HepG2 (cell line): ENCODE results near the gene SRD5A2. TPM values are rescaled to one million over a fixed set of nuclear protein-coding genes. Genes with fewer than 3 reads are reported as not detected.

ENCODE experiments used
- ATAC-seq: fragments of 200-7000 bp; cut with Tn5 transposase; 3 replicates; pipeline ENCODE4 v1.9.1; 2020; ENCODE audit warnings: mild to moderate bottlenecking, moderate library complexity
- BruUV-seq: library from RNA; stranded (reverse); fragments of 400-500 nt; replicated peaks from 2 replicates; lab custom pipeline; 2021; lab: Mats Ljungman, UMichigan
- CTCF ChIA-PET: fragments of 300-600 bp; formaldehyde crosslinking; extraction: SDS; loops from one replicate; lab custom pipeline; 2021; ENCODE audit warnings: low total read pairs, inconsistent platforms, low intra/inter-chr PET ratio; lab: Yijun Ruan, JAX
- POLR2A ChIA-PET: fragments of 350-600 bp; sonication (Branson Sonifier 250); formaldehyde crosslinking; loops from one replicate; lab custom pipeline; 2020; ENCODE audit warnings: antibody characterized with exemption, inconsistent platforms; lab: Yijun Ruan, JAX
- DNase-seq: peaks from one replicate; pipeline ENCODE4 v3.0.0-alpha.2; 2015; ENCODE audit warnings: low spot score
- FAIRE-seq: peaks from 3 replicates; lab custom pipeline; 2011; peaks lifted over from hg19 to GRCh38; lab: Jason Lieb, UNC
- H2AFZ ChIP-seq: one replicate; pipeline ENCODE4 v1.6.1; 2011; ENCODE audit warnings: low read length, inconsistent platforms
- H3K27ac ChIP-seq: fragments of 300-600 bp; 3 replicates; pipeline ENCODE4 v1.8.0; 2011; ENCODE audit warnings: mixed run types, mild to moderate bottlenecking, mixed read lengths, low read length, inconsistent platforms; ENCODE audit not compliant: insufficient read depth; ENCODE audit errors: extremely low read length
- H3K27me3 ChIP-seq, 2 experiments: fragments of 200-600 bp in 1 of 2; 2 replicates in 1 of 2; 3 replicates in 1 of 2; pipeline versions ENCODE4 v1.6.0 to v1.8.0; 2011; ENCODE audit warnings: low read length in 2 of 2, mild to moderate bottlenecking in 2 of 2, moderate library complexity in 2 of 2, inconsistent platforms in 1 of 2; ENCODE audit not compliant: insufficient read depth in 2 of 2, control insufficient read depth in 1 of 2
- H3K36me3 ChIP-seq, 2 experiments: fragments of 200-600 bp in 1 of 2; replicated peaks in 1 of 2; 2 replicates in 1 of 2; 3 replicates in 1 of 2; pipeline versions ENCODE4 v1.5.1 to v1.8.0; 2011; ENCODE audit warnings: low read length in 2 of 2, inconsistent platforms in 1 of 2; ENCODE audit not compliant: insufficient read depth in 2 of 2, control insufficient read depth in 1 of 2
- H3K4me1 ChIP-seq: 2 replicates; pipeline ENCODE4 v1.5.1; 2012; ENCODE audit warnings: low read length, inconsistent platforms; ENCODE audit not compliant: insufficient read depth
- H3K4me2 ChIP-seq: 2 replicates; pipeline ENCODE4 v1.6.0; 2011; ENCODE audit warnings: low read depth, low read length, inconsistent platforms
- H3K4me3 ChIP-seq, 3 experiments: fragments of 200-600 bp in 1 of 3; sonication (generic), shearing (Covaris generic) in 1 of 3; replicated peaks in 1 of 3; 2 replicates each; pipeline ENCODE4 v1.5.1; 2011 to 2016; ENCODE audit warnings: low read length in 3 of 3, inconsistent platforms in 2 of 3, low read depth in 2 of 3, mild to moderate bottlenecking in 2 of 3, control low read depth in 1 of 3, mixed read lengths in 1 of 3; ENCODE audit not compliant: insufficient read depth in 1 of 3
- H3K79me2 ChIP-seq: one replicate; pipeline ENCODE4 v1.6.1; 2011; ENCODE audit warnings: low read length, inconsistent platforms; ENCODE audit not compliant: insufficient read depth
- H3K9ac ChIP-seq: 2 replicates; pipeline ENCODE4 v1.6.0; 2011; ENCODE audit warnings: mild to moderate bottlenecking, low read depth, low read length, inconsistent platforms; ENCODE audit not compliant: insufficient read depth
- H3K9me3 ChIP-seq: 2 replicates; pipeline ENCODE4 v1.5.1; 2012; ENCODE audit warnings: mild to moderate bottlenecking, low read length
- H4K20me1 ChIP-seq: 2 replicates; pipeline ENCODE4 v1.6.0; 2011; ENCODE audit warnings: inconsistent platforms, mild to moderate bottlenecking, low read length, moderate library complexity; ENCODE audit not compliant: insufficient read depth
- CBX1 ChIP-seq: IDR thresholded peaks from one replicate; pipeline ENCODE4 v1.6.1; 2016; ENCODE audit warnings: antibody characterized with exemption, low read depth
- GATA4 ChIP-seq: sonication (generic); IDR thresholded peaks from 2 replicates; pipeline ENCODE4 v1.6.1; 2016; ENCODE audit warnings: antibody characterized with exemption, low read depth, borderline replicate concordance
- NAIF1 ChIP-seq: sonication (generic); formaldehyde crosslinking; IDR thresholded peaks from 2 replicates; pipeline ENCODE4 v1.5.0; 2020; ENCODE audit warnings: mild to moderate bottlenecking, missing genetic modification reagents, borderline replicate concordance
- PLRG1 ChIP-seq: fragments of 450-650 bp; conservative IDR thresholded peaks from 2 replicates; pipeline ENCODE4 v1.6.1; 2016
- SMC3 ChIP-seq: IDR thresholded peaks from 2 replicates; pipeline ENCODE4 v1.6.1; 2011; ENCODE audit warnings: low read length, improper control_type of control experiment
- STAG1 ChIP-seq: sonication (generic); formaldehyde crosslinking; IDR thresholded peaks from 2 replicates; pipeline ENCODE4 v1.4.0; 2020; ENCODE audit warnings: missing genetic modification reagents
- ZNF549 ChIP-seq: sonication (generic); formaldehyde crosslinking; IDR thresholded peaks from 2 replicates; pipeline ENCODE4 v1.5.0; 2020; ENCODE audit warnings: missing genetic modification reagents
- ZSCAN31 ChIP-seq: sonication (generic); formaldehyde crosslinking; IDR thresholded peaks from 2 replicates; pipeline ENCODE4 v1.5.0; 2020; ENCODE audit warnings: low read depth, mild to moderate bottlenecking, missing genetic modification reagents
- WGBS: methylation state at CpG from one replicate; pipeline ENCODE4 v1.1.6; 2017; ENCODE audit warnings: low lambda C conversion rate; 5-methylcytosine and 5-hydroxymethylcytosine counted together
- in situ Hi-C: cut with HindIII; loops from 2 replicates; pipeline ENCODE4 v1.10.0; 2017; ENCODE audit warnings: low pct_unique_long_range_greater_than_20kb; ENCODE audit not compliant: extremely low pct_ligation_motif_present
- intact Hi-C: fragments of 100-400 bp; cut with micrococcal nuclease; formaldehyde crosslinking; loops from one replicate; pipeline ENCODE4 v1.10.0; 2022; ENCODE audit not compliant: unreplicated experiment
- polyA plus RNA-seq, 8 experiments: library from polyadenylated mRNA; depleted of rRNA in 3 of 8; stranded (reverse) in 7 of 8; unstranded in 1 of 8; fragments of >200 nt; fragmentation: Illumina TruSeq in 4 of 8; extraction: Trizol in 4 of 8; gene quantifications; 2 replicates each; pipeline versions ENCODE4 v1.2.1 to v1.2.3, GENCODE V29; 2011 to 2016; ENCODE audit warnings: low read depth in 4 of 8, missing spikeins in 1 of 8, mixed read lengths in 1 of 8; ENCODE audit not compliant: insufficient read depth in 1 of 8
- total RNA-seq, 5 experiments: library from RNA; depleted of rRNA; stranded (reverse); fragments of >200 nt; fragmentation: Illumina TruSeq; extraction: Trizol; gene quantifications; 2 replicates each; pipeline ENCODE4 v1.2.3, GENCODE V29; 2016; ENCODE audit warnings: low read depth in 1 of 5
- TF ChIP-seq, protein P1 (sequence below): sonication (generic); formaldehyde crosslinking; IDR thresholded peaks from 2 replicates; pipeline ENCODE4 v1.5.0; 2020; ENCODE audit warnings: missing genetic modification reagents
- TF ChIP-seq, protein P2 (sequence below): sonication (generic); formaldehyde crosslinking; IDR thresholded peaks from 2 replicates; pipeline ENCODE4 v1.8.1; 2022; ENCODE audit warnings: low read depth, mild to moderate bottlenecking, missing genetic modification reagents
- TF ChIP-seq, protein P3 (sequence below): sonication (generic); formaldehyde crosslinking; IDR thresholded peaks from 2 replicates; pipeline ENCODE4 v1.4.0; 2020; ENCODE audit warnings: missing genetic modification reagents
- TF ChIP-seq, protein P4 (sequence below): sonication (generic); formaldehyde crosslinking; IDR thresholded peaks from 2 replicates; pipeline ENCODE4 v1.5.0; 2020; ENCODE audit warnings: mild to moderate bottlenecking, missing genetic modification reagents, moderate library complexity
- TF ChIP-seq, protein P5 (sequence below): sonication (generic); formaldehyde crosslinking; IDR thresholded peaks from 2 replicates; pipeline ENCODE4 v1.5.1; 2020; ENCODE audit warnings: mild to moderate bottlenecking, moderate library complexity, missing genetic modification reagents

Gene SRD5A2
- total and polyA plus RNA-seq, 2 of the 13 experiments (the other 11 are each of a cell fraction or from before 2014, with no cell fraction given): 0.01 TPM; not detected in 1

DNA sequence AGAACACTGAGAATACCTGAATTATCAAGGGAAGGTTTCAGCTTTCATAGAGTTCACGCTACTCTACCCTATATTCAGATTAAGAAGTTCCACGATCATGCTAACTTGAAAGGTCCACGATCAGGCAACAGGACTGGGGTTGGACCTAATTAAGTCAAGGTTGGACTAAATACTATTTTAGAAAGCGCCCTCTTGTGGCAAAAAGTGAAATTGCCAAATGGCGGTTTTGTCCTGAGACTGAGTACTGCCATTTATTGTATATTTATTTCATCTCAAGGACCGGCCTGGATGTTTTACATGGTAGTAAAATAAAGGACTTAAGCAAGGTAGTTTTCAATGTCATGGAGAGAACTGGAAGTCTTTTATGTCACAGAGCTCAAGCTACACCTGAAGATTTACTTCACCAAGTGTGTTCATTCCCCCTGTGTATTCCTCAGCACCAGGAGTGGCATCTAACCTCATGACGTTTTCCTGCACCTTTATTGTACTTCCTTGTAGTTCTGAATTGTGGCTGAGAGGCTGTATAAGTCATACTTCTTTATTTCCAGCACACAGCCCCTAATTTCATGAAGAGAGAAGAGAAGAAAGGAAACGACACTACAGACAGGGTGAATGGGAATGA, 56.8 kb downstream of the SRD5A2 start:
- ChIA-PET POLR2A (no interaction called here), CTCF (interaction anchor here (1.5 to 2.1 kb wide), 2 partner anchors 110 to 810 kb away, joined by 5 to 9 read pairs; partner anchors contain the start of gene XDH)
- ATAC-seq (peak; percentile 90), DNase-seq (peak; percentile 56), FAIRE-seq (peak; percentile 62)
- no TSS peak for BruUV-seq
- intact Hi-C loops (loop anchor here (1.0 to 5.0 kb wide), 2 partner anchors 112 to 810 kb away; partner anchors contain the start of gene XDH), in situ Hi-C loops (no loop called here)
- H3K27ac ChIP-seq: no peak overlapping the region
- H3K4me1 ChIP-seq: no peaks in the 10 kb centered on the region
- H2AFZ ChIP-seq: no peak overlapping the region
- H3K9ac ChIP-seq: no peak overlapping the region
- H3K79me2 ChIP-seq: no peaks in the 10 kb centered on the region
- H3K36me3 ChIP-seq: no peaks in the 10 kb centered on the region
- H3K9me3 ChIP-seq: no peaks in the 10 kb centered on the region
- no peak overlapping the region for H3K4me3 ChIP-seq
- 4% methylated on average over 8 of the region's 8 CpGs for WGBS
- H4K20me1 ChIP-seq: no peaks in the 10 kb centered on the region
- no peak overlapping the region for H3K4me2 ChIP-seq
- peaks cover 0 to 38% of the 10 kb centered on the region in 2 experiments; a peak in 2 of 5 replicates for H3K27me3 ChIP-seq
- TF ChIP-seq CBX1: no peak
- TF ChIP-seq, protein P1, sequence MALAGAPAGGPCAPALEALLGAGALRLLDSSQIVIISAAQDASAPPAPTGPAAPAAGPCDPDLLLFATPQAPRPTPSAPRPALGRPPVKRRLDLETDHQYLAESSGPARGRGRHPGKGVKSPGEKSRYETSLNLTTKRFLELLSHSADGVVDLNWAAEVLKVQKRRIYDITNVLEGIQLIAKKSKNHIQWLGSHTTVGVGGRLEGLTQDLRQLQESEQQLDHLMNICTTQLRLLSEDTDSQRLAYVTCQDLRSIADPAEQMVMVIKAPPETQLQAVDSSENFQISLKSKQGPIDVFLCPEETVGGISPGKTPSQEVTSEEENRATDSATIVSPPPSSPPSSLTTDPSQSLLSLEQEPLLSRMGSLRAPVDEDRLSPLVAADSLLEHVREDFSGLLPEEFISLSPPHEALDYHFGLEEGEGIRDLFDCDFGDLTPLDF (CRISPR knock-in tag): no peak
- TF ChIP-seq, protein P2, sequence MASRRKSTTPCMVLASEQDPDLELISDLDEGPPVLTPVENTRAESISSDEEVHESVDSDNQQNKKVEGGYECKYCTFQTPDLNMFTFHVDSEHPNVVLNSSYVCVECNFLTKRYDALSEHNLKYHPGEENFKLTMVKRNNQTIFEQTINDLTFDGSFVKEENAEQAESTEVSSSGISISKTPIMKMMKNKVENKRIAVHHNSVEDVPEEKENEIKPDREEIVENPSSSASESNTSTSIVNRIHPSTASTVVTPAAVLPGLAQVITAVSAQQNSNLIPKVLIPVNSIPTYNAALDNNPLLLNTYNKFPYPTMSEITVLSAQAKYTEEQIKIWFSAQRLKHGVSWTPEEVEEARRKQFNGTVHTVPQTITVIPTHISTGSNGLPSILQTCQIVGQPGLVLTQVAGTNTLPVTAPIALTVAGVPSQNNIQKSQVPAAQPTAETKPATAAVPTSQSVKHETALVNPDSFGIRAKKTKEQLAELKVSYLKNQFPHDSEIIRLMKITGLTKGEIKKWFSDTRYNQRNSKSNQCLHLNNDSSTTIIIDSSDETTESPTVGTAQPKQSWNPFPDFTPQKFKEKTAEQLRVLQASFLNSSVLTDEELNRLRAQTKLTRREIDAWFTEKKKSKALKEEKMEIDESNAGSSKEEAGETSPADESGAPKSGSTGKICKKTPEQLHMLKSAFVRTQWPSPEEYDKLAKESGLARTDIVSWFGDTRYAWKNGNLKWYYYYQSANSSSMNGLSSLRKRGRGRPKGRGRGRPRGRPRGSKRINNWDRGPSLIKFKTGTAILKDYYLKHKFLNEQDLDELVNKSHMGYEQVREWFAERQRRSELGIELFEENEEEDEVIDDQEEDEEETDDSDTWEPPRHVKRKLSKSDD: no peak
- TF ChIP-seq, protein P3, sequence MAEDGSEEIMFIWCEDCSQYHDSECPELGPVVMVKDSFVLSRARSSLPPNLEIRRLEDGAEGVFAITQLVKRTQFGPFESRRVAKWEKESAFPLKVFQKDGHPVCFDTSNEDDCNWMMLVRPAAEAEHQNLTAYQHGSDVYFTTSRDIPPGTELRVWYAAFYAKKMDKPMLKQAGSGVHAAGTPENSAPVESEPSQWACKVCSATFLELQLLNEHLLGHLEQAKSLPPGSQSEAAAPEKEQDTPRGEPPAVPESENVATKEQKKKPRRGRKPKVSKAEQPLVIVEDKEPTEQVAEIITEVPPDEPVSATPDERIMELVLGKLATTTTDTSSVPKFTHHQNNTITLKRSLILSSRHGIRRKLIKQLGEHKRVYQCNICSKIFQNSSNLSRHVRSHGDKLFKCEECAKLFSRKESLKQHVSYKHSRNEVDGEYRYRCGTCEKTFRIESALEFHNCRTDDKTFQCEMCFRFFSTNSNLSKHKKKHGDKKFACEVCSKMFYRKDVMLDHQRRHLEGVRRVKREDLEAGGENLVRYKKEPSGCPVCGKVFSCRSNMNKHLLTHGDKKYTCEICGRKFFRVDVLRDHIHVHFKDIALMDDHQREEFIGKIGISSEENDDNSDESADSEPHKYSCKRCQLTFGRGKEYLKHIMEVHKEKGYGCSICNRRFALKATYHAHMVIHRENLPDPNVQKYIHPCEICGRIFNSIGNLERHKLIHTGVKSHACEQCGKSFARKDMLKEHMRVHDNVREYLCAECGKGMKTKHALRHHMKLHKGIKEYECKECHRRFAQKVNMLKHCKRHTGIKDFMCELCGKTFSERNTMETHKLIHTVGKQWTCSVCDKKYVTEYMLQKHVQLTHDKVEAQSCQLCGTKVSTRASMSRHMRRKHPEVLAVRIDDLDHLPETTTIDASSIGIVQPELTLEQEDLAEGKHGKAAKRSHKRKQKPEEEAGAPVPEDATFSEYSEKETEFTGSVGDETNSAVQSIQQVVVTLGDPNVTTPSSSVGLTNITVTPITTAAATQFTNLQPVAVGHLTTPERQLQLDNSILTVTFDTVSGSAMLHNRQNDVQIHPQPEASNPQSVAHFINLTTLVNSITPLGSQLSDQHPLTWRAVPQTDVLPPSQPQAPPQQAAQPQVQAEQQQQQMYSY (CRISPR knock-in tag): no peak
- no peak for TF ChIP-seq ZSCAN31
- TF ChIP-seq STAG1 (CRISPR knock-in tag): peak; percentile 37; the same call in 1 of the 2 replicates
- TF ChIP-seq, protein P4, sequence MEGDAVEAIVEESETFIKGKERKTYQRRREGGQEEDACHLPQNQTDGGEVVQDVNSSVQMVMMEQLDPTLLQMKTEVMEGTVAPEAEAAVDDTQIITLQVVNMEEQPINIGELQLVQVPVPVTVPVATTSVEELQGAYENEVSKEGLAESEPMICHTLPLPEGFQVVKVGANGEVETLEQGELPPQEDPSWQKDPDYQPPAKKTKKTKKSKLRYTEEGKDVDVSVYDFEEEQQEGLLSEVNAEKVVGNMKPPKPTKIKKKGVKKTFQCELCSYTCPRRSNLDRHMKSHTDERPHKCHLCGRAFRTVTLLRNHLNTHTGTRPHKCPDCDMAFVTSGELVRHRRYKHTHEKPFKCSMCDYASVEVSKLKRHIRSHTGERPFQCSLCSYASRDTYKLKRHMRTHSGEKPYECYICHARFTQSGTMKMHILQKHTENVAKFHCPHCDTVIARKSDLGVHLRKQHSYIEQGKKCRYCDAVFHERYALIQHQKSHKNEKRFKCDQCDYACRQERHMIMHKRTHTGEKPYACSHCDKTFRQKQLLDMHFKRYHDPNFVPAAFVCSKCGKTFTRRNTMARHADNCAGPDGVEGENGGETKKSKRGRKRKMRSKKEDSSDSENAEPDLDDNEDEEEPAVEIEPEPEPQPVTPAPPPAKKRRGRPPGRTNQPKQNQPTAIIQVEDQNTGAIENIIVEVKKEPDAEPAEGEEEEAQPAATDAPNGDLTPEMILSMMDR (CRISPR knock-in tag): peak; percentile 69
- TF ChIP-seq, protein P5, sequence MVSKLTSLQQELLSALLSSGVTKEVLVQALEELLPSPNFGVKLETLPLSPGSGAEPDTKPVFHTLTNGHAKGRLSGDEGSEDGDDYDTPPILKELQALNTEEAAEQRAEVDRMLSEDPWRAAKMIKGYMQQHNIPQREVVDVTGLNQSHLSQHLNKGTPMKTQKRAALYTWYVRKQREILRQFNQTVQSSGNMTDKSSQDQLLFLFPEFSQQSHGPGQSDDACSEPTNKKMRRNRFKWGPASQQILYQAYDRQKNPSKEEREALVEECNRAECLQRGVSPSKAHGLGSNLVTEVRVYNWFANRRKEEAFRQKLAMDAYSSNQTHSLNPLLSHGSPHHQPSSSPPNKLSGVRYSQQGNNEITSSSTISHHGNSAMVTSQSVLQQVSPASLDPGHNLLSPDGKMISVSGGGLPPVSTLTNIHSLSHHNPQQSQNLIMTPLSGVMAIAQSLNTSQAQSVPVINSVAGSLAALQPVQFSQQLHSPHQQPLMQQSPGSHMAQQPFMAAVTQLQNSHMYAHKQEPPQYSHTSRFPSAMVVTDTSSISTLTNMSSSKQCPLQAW (CRISPR knock-in tag): no peak
- TF ChIP-seq PLRG1: no peak
- peak; percentile 54 for TF ChIP-seq SMC3
- no peak for TF ChIP-seq NAIF1 (CRISPR knock-in tag)
- TF ChIP-seq GATA4: no peak
- no peak for TF ChIP-seq ZNF549 (CRISPR knock-in tag)
